ENCODE data around the gene ST8SIA6.

The ST8SIA6 gene

DNA sequence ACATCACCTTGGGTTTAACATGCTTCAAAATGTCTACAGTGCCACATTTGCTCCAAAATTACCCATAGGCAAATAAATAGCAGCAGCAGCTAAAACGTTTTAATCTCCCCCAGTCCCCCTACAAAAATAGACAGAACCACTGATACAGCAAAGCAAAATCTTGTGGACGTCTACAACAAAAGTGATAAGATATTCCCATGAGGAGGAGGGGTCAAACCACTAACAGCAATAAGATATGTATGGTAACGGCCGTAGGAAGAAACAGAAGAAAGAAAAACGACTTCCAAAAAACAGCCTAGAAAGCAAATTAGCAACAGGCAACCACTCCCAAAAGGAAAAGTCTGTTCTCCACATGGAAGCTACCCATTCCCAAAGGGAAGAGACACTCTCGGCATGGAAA, 34.5 kb upstream of the ST8SIA6 start:
- in situ Hi-C loops (cut with HindIII; ENCODE audit: low sequenced_read_pairs) = no loop called here
- H3K4me3 ChIP-seq (ENCODE audit: low read depth, low read length) = no peak overlapping the region
- DNase-seq (ENCODE audit: low read depth, low spot score) = no peak
- TF ChIP-seq, protein P1, sequence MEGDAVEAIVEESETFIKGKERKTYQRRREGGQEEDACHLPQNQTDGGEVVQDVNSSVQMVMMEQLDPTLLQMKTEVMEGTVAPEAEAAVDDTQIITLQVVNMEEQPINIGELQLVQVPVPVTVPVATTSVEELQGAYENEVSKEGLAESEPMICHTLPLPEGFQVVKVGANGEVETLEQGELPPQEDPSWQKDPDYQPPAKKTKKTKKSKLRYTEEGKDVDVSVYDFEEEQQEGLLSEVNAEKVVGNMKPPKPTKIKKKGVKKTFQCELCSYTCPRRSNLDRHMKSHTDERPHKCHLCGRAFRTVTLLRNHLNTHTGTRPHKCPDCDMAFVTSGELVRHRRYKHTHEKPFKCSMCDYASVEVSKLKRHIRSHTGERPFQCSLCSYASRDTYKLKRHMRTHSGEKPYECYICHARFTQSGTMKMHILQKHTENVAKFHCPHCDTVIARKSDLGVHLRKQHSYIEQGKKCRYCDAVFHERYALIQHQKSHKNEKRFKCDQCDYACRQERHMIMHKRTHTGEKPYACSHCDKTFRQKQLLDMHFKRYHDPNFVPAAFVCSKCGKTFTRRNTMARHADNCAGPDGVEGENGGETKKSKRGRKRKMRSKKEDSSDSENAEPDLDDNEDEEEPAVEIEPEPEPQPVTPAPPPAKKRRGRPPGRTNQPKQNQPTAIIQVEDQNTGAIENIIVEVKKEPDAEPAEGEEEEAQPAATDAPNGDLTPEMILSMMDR (IDR thresholded peaks at IDR 0.05; ENCODE audit: low read depth, low read length) = no peak

GRCh38 chr10:17483079-17483478, 28.7 kb upstream of the ST8SIA6 start:
- DNase-seq (ENCODE audit: low read depth, low spot score) = no peak
- TF ChIP-seq, protein P1 (IDR thresholded peaks at IDR 0.05; ENCODE audit: low read depth, low read length) = no peak
- in situ Hi-C loops (cut with HindIII; ENCODE audit: low sequenced_read_pairs) = no loop called here
- H3K4me3 ChIP-seq (ENCODE audit: low read depth, low read length) = no peak overlapping the region

GRCh38 chr10:17479822-17480221, 25.4 kb upstream of the ST8SIA6 start:
- no peak for DNase-seq (ENCODE audit: low read depth, low spot score)
- in situ Hi-C loops (cut with HindIII; ENCODE audit: low sequenced_read_pairs) = no loop called here
- TF ChIP-seq, protein P1 (IDR thresholded peaks at IDR 0.05; ENCODE audit: low read depth, low read length) = no peak
- H3K4me3 ChIP-seq (ENCODE audit: low read depth, low read length) = no peak overlapping the region

DNA sequence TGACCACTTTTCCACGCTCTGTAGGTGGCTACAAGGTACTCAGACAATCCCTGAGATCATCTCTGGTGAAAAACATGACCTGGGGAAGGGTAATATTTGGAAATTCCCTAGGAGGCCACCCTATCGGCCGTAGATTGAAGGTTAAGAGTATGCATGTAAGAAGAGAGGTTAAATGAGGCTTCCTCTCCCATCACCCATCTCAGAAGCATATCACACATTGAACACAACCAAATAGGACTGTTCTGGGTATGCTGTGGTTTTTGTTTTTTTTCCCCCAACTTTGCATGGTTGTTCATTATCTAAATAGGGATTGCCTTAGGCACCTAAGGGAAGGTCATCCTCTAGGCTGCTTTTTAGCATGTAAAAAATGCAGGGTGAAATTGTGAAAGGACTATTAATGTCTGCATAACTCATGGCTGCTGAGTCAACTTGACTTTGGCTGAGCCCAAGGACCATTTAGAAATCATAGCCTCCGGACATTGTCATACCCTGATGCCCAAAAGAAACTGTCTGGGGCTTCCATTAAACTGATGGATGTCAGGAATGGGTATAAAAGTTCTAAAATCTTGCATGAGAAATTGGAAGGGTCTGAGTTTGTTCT, 24.7 kb upstream of the ST8SIA6 start:
- TF ChIP-seq, protein P1 (IDR thresholded peaks at IDR 0.05; ENCODE audit: low read depth, low read length) = no peak
- H3K4me3 ChIP-seq (ENCODE audit: low read depth, low read length) = no peak overlapping the region
- in situ Hi-C loops (cut with HindIII; ENCODE audit: low sequenced_read_pairs) = no loop called here
- DNase-seq (ENCODE audit: low read depth, low spot score) = no peak

DNA sequence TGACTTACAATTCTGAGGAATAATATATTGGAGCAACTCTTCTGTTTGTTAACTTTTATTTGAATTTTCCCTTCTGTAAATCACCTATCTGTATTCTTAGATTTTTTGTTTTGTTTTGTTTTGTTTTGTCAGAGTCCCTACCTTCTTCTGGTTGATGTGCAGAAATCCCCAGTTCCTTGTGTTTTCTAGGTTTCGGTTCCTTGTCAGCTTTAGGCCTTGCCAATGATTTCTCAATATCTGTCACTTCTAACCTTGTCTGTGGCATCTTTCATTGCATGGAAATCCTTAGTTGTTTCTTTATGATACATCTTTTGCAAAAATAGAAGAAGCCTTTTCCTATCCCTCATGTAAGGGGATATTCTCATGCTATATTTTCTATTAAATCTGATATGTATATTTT, 21.7 kb upstream of the ST8SIA6 start:
- no peak for DNase-seq (ENCODE audit: low read depth, low spot score)
- H3K4me3 ChIP-seq (ENCODE audit: low read depth, low read length) = no peak overlapping the region
- TF ChIP-seq, protein P1 (IDR thresholded peaks at IDR 0.05; ENCODE audit: low read depth, low read length) = no peak
- in situ Hi-C loops (cut with HindIII; ENCODE audit: low sequenced_read_pairs) = no loop called here

GRCh38 chr10:17475661-17476060, 21.3 kb upstream of the ST8SIA6 start:
- no peak for DNase-seq (ENCODE audit: low read depth, low spot score)
- TF ChIP-seq, protein P1 (IDR thresholded peaks at IDR 0.05; ENCODE audit: low read depth, low read length) = no peak
- in situ Hi-C loops (cut with HindIII; ENCODE audit: low sequenced_read_pairs) = no loop called here
- no peak overlapping the region for H3K4me3 ChIP-seq (ENCODE audit: low read depth, low read length)
